GM15510 (cell line): ENCODE measurements around the gene S100A5.

Source experiments
- POLR2A ChIP-seq: IDR thresholded peaks from 3 replicates; pipeline ENCODE4 v1.6.1; 2011; ENCODE audit warnings: borderline replicate concordance; ENCODE audit not compliant: insufficient read length; ENCODE audit errors: extremely low read depth

S100A5 gene

DNA sequence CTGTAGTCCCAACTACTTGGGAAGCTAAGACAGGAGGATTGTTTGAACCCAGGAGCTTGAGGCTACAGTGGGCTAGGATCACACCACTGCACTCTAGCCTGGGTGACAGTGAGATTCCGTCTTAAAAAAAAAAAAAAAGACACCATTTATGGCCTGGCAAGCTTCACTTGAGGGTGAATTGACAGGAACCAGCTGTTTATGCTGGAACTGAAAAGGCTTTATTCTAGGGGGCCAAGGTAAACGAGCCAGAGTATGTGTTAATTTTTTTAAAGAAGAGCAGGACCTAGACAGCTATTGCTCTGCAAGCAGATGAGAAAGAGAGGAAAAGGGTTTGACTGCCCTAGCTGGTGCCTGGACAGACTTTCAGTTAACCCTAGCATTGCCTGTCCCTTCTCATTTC, 42.0 kb downstream of the S100A5 start:
- no peak for TF ChIP-seq POLR2A

GRCh38 chr1:153495536-153495935, 45.2 kb downstream of the S100A5 start:
- no peak for TF ChIP-seq POLR2A

DNA sequence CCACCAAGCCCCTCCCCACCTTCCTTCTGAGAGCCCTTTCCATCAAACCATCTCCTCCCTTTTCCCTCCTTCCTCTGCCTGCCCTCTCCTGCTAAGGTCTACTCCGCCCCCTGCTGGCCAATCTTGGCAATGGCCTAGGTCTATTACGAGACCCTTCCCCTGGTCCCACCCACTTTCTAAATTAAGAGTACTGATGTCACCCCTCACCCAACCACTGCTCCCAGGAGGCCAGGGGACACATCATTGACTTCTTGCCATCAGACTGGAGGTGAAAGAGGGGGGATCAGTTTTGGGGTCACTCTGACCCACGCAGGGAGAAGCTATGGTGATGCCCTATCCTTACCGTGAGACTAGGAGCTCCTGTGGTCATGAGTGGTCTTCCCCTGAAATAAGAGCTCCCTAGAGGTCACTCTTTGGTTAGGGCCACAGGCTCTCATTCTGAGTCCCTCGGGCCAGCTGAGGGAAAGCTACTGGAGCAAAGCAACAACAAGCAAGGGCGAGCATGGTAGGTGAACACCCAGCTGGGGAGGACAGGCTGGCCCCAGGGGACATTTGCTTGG, 45.7 kb downstream of the S100A5 start:
- no peak for TF ChIP-seq POLR2A

GRCh38 chr1:153493343-153493960, 47.3 kb downstream of the S100A5 start:
- TF ChIP-seq POLR2A: no peak

DNA sequence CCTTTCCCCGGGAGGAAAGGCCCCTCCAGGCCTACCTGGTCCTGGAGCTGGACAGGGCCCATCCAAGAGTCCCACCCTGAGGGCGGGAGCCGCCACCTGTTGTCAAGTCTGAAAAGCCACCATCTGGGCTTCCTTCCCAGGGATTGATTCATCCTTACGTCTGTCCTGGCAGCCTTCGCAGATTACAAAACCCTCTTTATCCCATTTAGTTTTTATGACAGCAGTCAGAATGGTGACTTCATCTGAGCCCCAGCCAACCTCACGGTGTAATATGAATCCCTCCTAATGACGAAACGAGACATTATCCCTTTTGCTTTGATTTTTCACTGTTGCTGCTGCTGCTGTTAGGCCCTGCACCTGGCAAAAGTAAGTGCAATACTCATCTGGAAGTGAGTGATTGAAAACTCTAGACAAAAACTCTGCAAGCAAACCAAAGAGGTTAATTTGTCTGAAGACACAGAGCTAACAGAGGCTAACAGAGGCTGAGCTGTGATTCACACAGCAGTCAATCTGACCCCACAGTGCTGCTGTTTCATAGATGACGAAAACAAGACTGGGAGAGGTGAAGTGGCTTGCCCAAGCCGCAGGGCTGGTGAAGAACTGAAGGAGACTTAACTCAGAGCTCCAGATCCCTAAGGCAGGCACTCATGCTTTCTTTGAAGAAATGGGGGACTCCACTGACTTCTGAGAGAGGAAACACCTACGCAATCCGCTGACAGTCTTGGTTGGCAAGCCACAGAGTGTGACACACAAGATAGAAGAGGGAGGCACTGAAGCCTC, 50.3 kb downstream of the S100A5 start:
- TF ChIP-seq POLR2A: no peak

DNA sequence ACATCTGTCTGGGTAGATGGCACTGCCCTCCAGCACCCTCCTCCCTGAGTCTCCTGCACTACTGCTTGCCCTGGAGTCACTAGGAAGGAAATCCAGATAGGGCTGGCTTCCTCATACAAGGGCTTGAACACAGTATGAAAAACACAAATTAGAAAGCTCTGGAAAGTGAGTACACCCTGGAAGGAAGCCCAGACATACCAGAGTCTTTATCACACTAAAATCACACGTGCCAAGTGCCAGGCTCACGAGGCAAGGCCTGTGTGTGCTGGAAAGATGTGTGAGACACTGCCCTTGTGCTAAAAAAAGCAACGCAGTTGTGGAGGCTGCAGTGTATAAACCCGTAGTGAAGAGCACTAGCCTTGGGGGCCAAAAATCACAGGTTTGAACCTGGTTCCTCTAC, 52.0 kb downstream of the S100A5 start:
- no peak for TF ChIP-seq POLR2A

DNA sequence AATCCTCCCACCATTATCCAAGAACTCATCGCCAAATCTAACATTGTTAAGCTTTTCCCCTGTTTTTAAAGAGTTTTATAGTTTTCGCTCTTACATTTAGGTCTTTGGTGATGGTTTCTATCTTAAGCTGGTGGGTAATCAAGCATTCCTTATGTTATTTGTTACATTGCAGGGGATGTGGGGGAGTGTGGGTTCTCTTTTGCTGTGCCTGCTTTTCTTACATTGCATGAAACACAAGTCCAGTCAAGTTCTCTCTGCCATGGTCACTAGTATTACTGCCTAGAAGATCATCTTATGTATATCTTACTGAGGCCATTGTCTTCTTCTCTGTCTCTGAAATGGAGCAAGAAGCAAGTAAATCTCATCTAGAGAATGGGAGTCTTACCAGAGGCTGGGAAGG, 53.0 kb downstream of the S100A5 start:
- TF ChIP-seq POLR2A: no peak
